ENCODE measurements around the gene CLEC10A. TPM values are rescaled to one million over a fixed set of nuclear protein-coding genes. Genes with fewer than 3 reads are reported as not detected.
A peak's percentile ranks its signal among the peaks of the same experiment; 100 is the strongest.

CLEC10A gene
- total RNA-seq, 1 donor from 2014 or later, result 2.9 TPM

DNA sequence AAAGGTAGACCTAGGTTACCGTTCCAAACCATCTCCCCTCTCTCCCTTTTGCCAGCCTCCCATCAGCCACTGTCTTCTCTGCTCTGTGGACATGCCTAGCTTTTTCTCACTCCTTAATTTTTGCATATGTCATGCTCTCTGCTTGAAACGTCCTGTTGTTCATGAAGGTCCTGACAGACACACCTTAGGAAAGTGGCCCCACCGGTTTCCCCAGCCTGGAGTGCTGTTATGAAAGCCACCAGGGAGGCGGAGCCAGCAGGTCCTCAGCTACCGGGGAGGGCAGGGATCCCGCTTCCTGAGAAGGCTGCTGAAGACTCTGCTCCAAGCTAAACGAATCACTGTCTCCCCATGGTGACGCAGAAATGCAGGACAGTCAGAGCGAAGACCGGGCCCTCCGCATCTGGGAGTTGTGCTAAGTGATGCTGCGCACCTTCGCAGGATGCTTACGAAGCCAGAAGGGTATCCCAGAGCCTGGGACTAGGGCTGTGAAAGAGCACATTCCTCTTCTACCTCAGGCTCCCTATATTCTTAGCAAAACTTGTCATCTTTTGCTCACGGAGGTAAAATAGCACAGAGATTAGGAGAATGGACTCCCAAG lies 33.8 kb downstream of the CLEC10A start:
- DNase-seq, result no peak
- Histone ChIP-seq H3K27me3 (ENCODE audit: low read depth) (peaks cover 83% of the 10 kb centered on the region), H3K4me1 (peaks cover 45% of the 10 kb centered on the region), H3K9me3 (replicated peaks) (no peaks in the 10 kb centered on the region), H3K4me3 (peak overlapping the region; percentile 48), H3K36me3 (no peaks in the 10 kb centered on the region), H3K27ac (replicated peaks) (no peak overlapping the region)
- intact Hi-C loops (cut with micrococcal nuclease), result no loop called here
- TF ChIP-seq, protein P1, sequence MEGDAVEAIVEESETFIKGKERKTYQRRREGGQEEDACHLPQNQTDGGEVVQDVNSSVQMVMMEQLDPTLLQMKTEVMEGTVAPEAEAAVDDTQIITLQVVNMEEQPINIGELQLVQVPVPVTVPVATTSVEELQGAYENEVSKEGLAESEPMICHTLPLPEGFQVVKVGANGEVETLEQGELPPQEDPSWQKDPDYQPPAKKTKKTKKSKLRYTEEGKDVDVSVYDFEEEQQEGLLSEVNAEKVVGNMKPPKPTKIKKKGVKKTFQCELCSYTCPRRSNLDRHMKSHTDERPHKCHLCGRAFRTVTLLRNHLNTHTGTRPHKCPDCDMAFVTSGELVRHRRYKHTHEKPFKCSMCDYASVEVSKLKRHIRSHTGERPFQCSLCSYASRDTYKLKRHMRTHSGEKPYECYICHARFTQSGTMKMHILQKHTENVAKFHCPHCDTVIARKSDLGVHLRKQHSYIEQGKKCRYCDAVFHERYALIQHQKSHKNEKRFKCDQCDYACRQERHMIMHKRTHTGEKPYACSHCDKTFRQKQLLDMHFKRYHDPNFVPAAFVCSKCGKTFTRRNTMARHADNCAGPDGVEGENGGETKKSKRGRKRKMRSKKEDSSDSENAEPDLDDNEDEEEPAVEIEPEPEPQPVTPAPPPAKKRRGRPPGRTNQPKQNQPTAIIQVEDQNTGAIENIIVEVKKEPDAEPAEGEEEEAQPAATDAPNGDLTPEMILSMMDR (IDR thresholded peaks at IDR 0.05; ENCODE audit: borderline replicate concordance), result no peak

- TF ChIP-seq, protein P1 (IDR thresholded peaks at IDR 0.05; ENCODE audit: borderline replicate concordance), result peak; percentile 87
- Histone ChIP-seq H3K4me1 (peaks cover 45% of the 10 kb centered on the region), H3K36me3 (no peaks in the 10 kb centered on the region), H3K9me3 (replicated peaks) (no peaks in the 10 kb centered on the region), H3K27ac (replicated peaks) (no peak overlapping the region), H3K27me3 (ENCODE audit: low read depth) (peaks cover 77% of the 10 kb centered on the region), H3K4me3 (peak overlapping the region; percentile 48)
- intact Hi-C loops (cut with micrococcal nuclease), result no loop called here
- no peak for DNase-seq
Observed at GRCh38 chr17:7045492-7046126, 34.4 kb downstream of the CLEC10A start.

GRCh38 chr17:7043497-7044198 lies 36.4 kb downstream of the CLEC10A start, which contains the start of gene SLC16A11:
TSS of gene SLC16A11 (minus strand) at chr17:7044092. CDS start at chr17:7043513, 579 bp downstream.
- intact Hi-C loops (cut with micrococcal nuclease), result no loop called here
- Histone ChIP-seq H3K4me1 (peaks cover 45% of the 10 kb centered on the region), H3K27me3 (ENCODE audit: low read depth) (peaks cover 59% of the 10 kb centered on the region), H3K4me3 (peak within 1 kb of the TSS; percentile 71), H3K36me3 (no peaks in the 10 kb centered on the region), H3K27ac (replicated peaks) (peak within 1 kb of the TSS; percentile 75), H3K9me3 (replicated peaks) (no peaks in the 10 kb centered on the region)
- TF ChIP-seq, protein P1 (IDR thresholded peaks at IDR 0.05; ENCODE audit: borderline replicate concordance), result no peak
- peak; percentile 47 for DNase-seq

DNA sequence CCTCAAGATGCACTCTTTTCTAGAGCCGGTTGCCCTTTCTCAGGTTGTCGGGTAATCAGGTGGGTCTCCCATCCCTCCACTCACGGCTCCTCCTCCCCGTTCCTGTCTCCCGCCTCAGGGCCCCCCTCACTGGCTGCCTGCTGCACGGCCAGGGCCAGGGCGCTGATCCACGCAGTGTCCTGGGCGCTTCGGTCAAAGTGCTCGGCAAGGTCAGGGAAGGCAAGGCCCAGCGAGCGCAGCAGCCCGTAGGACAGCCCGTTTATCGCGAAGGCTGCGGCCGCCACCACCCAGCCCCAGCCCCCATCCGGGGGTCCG lies 36.9 kb downstream of the CLEC10A start:
- TF ChIP-seq, protein P1 (IDR thresholded peaks at IDR 0.05; ENCODE audit: borderline replicate concordance), result no peak
- Histone ChIP-seq H3K27ac (replicated peaks) (peak overlapping the region; percentile 75), H3K4me1 (peaks cover 45% of the 10 kb centered on the region), H3K36me3 (no peaks in the 10 kb centered on the region), H3K4me3 (peak overlapping the region; percentile 71), H3K27me3 (ENCODE audit: low read depth) (peaks cover 54% of the 10 kb centered on the region), H3K9me3 (replicated peaks) (no peaks in the 10 kb centered on the region)
- intact Hi-C loops (cut with micrococcal nuclease), result no loop called here
- DNase-seq, result no peak

DNA sequence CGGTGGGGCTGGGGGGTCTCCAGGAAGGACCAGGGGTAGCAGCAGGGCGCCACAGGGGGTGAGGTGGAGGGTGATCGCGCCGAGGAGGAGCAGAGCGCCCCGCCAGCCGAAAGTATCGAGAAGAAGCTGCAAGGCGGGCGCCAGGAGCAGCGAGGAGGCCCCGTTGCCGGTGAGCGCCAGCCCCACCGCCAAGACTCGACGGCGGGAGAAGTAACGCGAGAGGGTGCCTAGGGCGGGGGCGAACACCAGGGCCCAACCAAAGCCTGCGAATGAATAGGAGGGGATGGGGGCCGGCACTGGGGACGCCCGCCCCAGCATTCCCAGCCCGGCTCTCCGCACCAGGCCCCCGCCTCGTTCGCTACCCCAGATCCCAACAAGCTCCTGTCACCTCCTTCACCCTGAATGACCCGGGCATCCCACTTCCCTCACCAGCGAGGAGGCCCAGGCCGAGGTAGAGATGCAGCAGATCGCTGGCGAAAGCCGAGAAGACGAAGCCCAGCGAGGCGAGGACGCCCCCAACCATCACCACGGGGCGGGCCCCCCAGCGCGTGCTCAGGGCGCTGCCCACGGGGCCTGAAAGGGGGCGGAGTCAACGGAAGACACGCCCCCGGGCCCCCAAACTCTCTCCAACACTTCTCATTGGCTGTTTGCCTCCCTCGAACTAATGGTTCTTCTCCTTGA lies 37.4 kb downstream of the CLEC10A start:
- H3K27ac ChIP-seq (replicated peaks), result peak overlapping the region; percentile 75
- intact Hi-C loops (cut with micrococcal nuclease), result no loop called here
- no peak for DNase-seq

More for the DNA sequence above, 37.4 kb downstream of the CLEC10A start:
- H3K4me1 ChIP-seq, result peaks cover 49% of the 10 kb centered on the region
- peaks cover 49% of the 10 kb centered on the region for H3K27me3 ChIP-seq (ENCODE audit: low read depth)
- no peaks in the 10 kb centered on the region for H3K9me3 ChIP-seq (replicated peaks)
- no peaks in the 10 kb centered on the region for H3K36me3 ChIP-seq
- peak overlapping the region; percentile 71 for H3K4me3 ChIP-seq
- TF ChIP-seq, protein P1 (IDR thresholded peaks at IDR 0.05; ENCODE audit: borderline replicate concordance), result no peak
